ENCODE data around the gene ASAP2. TPM values are rescaled to one million over a fixed set of nuclear protein-coding genes. Genes with fewer than 3 reads are reported as not detected.

The ASAP2 gene
- total RNA-seq, 1 experiment from 2014 or later: 14.3 TPM

DNA sequence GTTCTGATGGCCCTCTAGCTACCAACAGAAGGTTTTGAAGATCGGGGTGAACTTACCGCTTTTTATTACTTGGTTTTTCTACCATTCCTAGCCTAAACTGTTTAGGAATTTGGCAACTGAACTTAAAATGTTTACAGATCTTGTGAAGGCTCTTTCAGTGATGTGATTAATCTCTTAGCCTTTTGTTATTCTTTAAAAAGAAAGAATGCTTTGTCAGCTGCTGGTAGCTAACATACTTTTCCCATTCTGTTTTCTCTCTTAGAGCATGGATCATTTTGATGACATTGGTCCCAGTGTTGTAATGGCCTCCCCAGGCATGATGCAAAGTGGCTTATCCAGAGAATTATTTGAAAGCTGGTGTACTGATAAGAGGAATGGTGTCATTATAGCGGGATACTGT, 234.9 kb downstream of the ASAP2 start:
- TF ChIP-seq, protein P1, sequence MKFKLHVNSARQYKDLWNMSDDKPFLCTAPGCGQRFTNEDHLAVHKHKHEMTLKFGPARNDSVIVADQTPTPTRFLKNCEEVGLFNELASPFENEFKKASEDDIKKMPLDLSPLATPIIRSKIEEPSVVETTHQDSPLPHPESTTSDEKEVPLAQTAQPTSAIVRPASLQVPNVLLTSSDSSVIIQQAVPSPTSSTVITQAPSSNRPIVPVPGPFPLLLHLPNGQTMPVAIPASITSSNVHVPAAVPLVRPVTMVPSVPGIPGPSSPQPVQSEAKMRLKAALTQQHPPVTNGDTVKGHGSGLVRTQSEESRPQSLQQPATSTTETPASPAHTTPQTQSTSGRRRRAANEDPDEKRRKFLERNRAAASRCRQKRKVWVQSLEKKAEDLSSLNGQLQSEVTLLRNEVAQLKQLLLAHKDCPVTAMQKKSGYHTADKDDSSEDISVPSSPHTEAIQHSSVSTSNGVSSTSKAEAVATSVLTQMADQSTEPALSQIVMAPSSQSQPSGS (CRISPR knock-in tag; IDR thresholded peaks at IDR 0.05; ENCODE audit: borderline replicate concordance, low read depth): no peak
- no peak for TF ChIP-seq ETV6 (CRISPR knock-in tag; IDR thresholded peaks at IDR 0.05)
- ChIA-PET POLR2A (no interaction called here), CTCF (no interaction called here)
- Mint-ChIP-seq H3K4me3 (no peak overlapping the region), H3K36me3 (peaks cover 69% of the 10 kb centered on the region), H3K4me1 (no peaks in the 10 kb centered on the region), H3K27me3 (ENCODE audit: low read depth) (no peaks in the 10 kb centered on the region), H3K9me3 (no peaks in the 10 kb centered on the region), H3K27ac (no peak overlapping the region)
- DNase-seq (ENCODE audit: low spot score): no peak
- no peak for ATAC-seq

DNA sequence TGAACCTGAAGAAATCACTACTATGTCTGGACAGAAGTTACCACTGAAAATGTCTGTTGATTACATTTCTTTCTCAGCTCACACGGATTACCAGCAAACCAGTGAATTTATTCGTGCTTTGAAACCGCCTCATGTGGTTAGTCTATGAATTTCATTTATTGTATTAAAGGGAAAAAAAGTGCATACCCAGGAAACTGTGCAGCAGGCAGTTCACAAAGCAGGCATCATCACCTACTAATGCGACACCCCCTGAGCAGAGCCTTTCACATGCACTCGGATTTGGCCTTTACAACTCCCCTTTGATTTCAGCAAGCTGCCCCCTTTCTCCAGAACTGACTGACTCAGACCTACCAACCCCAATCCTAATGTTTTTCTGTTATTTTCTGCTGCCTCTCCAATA, 236.9 kb downstream of the ASAP2 start:
- no peaks in the 10 kb centered on the region for H3K9me3 Mint-ChIP-seq
- POLR2A ChIA-PET: no interaction called here
- ATAC-seq (no peak), DNase-seq (ENCODE audit: low spot score) (no peak)
- H3K36me3 Mint-ChIP-seq: peaks cover 66% of the 10 kb centered on the region
- H3K27ac Mint-ChIP-seq: no peak overlapping the region
- no peaks in the 10 kb centered on the region for H3K27me3 Mint-ChIP-seq (ENCODE audit: low read depth)
- CTCF ChIA-PET: no interaction called here
- no peak overlapping the region for H3K4me3 Mint-ChIP-seq
- no peaks in the 10 kb centered on the region for H3K4me1 Mint-ChIP-seq
- TF ChIP-seq GRHL2 (CRISPR knock-in tag; IDR thresholded peaks at IDR 0.05; ENCODE audit: insufficient replicate concordance, severe bottlenecking) (no peak), ZNF671 (CRISPR knock-in tag; IDR thresholded peaks at IDR 0.05) (no peak), ZNF416 (CRISPR knock-in tag; IDR thresholded peaks at IDR 0.05) (no peak), JAZF1 (CRISPR knock-in tag; IDR thresholded peaks at IDR 0.05) (no peak)
- TF ChIP-seq, protein P2, sequence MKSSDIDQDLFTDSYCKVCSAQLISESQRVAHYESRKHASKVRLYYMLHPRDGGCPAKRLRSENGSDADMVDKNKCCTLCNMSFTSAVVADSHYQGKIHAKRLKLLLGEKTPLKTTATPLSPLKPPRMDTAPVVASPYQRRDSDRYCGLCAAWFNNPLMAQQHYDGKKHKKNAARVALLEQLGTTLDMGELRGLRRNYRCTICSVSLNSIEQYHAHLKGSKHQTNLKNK (CRISPR knock-in tag; IDR thresholded peaks at IDR 0.05): no peak
- TF ChIP-seq, protein P3, sequence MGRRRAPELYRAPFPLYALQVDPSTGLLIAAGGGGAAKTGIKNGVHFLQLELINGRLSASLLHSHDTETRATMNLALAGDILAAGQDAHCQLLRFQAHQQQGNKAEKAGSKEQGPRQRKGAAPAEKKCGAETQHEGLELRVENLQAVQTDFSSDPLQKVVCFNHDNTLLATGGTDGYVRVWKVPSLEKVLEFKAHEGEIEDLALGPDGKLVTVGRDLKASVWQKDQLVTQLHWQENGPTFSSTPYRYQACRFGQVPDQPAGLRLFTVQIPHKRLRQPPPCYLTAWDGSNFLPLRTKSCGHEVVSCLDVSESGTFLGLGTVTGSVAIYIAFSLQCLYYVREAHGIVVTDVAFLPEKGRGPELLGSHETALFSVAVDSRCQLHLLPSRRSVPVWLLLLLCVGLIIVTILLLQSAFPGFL (CRISPR knock-in tag; IDR thresholded peaks at IDR 0.05; ENCODE audit: borderline replicate concordance): no peak
- TF ChIP-seq, protein P4, sequence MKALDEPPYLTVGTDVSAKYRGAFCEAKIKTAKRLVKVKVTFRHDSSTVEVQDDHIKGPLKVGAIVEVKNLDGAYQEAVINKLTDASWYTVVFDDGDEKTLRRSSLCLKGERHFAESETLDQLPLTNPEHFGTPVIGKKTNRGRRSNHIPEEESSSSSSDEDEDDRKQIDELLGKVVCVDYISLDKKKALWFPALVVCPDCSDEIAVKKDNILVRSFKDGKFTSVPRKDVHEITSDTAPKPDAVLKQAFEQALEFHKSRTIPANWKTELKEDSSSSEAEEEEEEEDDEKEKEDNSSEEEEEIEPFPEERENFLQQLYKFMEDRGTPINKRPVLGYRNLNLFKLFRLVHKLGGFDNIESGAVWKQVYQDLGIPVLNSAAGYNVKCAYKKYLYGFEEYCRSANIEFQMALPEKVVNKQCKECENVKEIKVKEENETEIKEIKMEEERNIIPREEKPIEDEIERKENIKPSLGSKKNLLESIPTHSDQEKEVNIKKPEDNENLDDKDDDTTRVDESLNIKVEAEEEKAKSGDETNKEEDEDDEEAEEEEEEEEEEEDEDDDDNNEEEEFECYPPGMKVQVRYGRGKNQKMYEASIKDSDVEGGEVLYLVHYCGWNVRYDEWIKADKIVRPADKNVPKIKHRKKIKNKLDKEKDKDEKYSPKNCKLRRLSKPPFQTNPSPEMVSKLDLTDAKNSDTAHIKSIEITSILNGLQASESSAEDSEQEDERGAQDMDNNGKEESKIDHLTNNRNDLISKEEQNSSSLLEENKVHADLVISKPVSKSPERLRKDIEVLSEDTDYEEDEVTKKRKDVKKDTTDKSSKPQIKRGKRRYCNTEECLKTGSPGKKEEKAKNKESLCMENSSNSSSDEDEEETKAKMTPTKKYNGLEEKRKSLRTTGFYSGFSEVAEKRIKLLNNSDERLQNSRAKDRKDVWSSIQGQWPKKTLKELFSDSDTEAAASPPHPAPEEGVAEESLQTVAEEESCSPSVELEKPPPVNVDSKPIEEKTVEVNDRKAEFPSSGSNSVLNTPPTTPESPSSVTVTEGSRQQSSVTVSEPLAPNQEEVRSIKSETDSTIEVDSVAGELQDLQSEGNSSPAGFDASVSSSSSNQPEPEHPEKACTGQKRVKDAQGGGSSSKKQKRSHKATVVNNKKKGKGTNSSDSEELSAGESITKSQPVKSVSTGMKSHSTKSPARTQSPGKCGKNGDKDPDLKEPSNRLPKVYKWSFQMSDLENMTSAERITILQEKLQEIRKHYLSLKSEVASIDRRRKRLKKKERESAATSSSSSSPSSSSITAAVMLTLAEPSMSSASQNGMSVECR (CRISPR knock-in tag; IDR thresholded peaks at IDR 0.05; ENCODE audit: borderline replicate concordance): no peak

DNA sequence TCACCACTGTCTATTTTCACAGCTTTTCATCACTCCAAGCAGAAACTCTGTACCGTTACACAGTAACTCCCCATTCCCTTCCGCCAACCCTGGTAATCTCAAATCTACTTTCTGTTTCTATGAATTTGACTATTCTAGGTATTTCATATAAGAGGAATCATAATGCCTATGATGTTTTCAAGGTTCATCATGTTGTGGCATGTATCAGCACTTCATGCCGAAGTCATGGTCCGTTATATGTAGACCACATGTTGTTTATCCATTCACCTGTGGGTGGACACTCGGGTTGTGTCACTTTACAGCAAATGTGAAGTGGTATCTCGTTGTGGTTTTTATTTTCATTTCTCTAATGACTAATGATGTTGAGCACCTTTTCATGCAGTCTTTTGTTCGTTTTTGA, 238.5 kb downstream of the ASAP2 start:
- no peaks in the 10 kb centered on the region for H3K27me3 Mint-ChIP-seq (ENCODE audit: low read depth)
- ATAC-seq (no peak), DNase-seq (ENCODE audit: low spot score) (no peak)
- H3K27ac Mint-ChIP-seq: no peak overlapping the region
- CTCF ChIA-PET: no interaction called here
- peaks cover 66% of the 10 kb centered on the region for H3K36me3 Mint-ChIP-seq
- no peaks in the 10 kb centered on the region for H3K9me3 Mint-ChIP-seq
- no peak overlapping the region for H3K4me3 Mint-ChIP-seq
- POLR2A ChIA-PET: no interaction called here
- TF ChIP-seq SP1 (CRISPR knock-in tag; conservative IDR thresholded peaks at IDR 0.05) (no peak), ZNF396 (CRISPR knock-in tag; IDR thresholded peaks at IDR 0.05; ENCODE audit: borderline replicate concordance) (no peak), ZBTB21 (CRISPR knock-in tag; IDR thresholded peaks at IDR 0.05; ENCODE audit: borderline replicate concordance) (no peak), HMGA2 (CRISPR knock-in tag; IDR thresholded peaks at IDR 0.05) (no peak), TCF7 (CRISPR knock-in tag; IDR thresholded peaks at IDR 0.05; ENCODE audit: low read depth) (no peak), NFE2L1 (CRISPR knock-in tag; IDR thresholded peaks at IDR 0.05) (no peak), FOXP1 (CRISPR knock-in tag; IDR thresholded peaks at IDR 0.05; ENCODE audit: borderline replicate concordance) (no peak), JUN (CRISPR knock-in tag; IDR thresholded peaks at IDR 0.05) (no peak), NFATC4 (CRISPR knock-in tag; IDR thresholded peaks at IDR 0.05) (no peak)
- TF ChIP-seq, protein P5, sequence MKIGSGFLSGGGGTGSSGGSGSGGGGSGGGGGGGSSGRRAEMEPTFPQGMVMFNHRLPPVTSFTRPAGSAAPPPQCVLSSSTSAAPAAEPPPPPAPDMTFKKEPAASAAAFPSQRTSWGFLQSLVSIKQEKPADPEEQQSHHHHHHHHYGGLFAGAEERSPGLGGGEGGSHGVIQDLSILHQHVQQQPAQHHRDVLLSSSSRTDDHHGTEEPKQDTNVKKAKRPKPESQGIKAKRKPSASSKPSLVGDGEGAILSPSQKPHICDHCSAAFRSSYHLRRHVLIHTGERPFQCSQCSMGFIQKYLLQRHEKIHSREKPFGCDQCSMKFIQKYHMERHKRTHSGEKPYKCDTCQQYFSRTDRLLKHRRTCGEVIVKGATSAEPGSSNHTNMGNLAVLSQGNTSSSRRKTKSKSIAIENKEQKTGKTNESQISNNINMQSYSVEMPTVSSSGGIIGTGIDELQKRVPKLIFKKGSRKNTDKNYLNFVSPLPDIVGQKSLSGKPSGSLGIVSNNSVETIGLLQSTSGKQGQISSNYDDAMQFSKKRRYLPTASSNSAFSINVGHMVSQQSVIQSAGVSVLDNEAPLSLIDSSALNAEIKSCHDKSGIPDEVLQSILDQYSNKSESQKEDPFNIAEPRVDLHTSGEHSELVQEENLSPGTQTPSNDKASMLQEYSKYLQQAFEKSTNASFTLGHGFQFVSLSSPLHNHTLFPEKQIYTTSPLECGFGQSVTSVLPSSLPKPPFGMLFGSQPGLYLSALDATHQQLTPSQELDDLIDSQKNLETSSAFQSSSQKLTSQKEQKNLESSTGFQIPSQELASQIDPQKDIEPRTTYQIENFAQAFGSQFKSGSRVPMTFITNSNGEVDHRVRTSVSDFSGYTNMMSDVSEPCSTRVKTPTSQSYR (CRISPR knock-in tag; IDR thresholded peaks at IDR 0.05): no peak
- H3K4me1 Mint-ChIP-seq: no peaks in the 10 kb centered on the region

All from WTC11 (cell line).